Endometrium (tissue), 2 donors: ENCODE data around the gene TBC1D19.
"Not testable (repeated sequence)": the region's sequence is repeated elsewhere in the genome, so short reads cannot be mapped to it uniquely, and the experiment has no call there.

ENCODE experiments used
- FAIRE-seq: peaks from 2 replicates; lab custom pipeline; 2012; peaks lifted over from hg19 to GRCh38; lab: Jason Lieb, UNC
- donor health status: control.
- donor health status: control.

Gene TBC1D19

GRCh38 chr4:26596843-26597242 lies 13.0 kb downstream of the TBC1D19 start:
- no peak for FAIRE-seq

GRCh38 chr4:26601204-26601603 lies 17.3 kb downstream of the TBC1D19 start:
- FAIRE-seq: no peak

- FAIRE-seq: no peak
These were observed 23.9 kb downstream of the TBC1D19 start for GRCh38 chr4:26607776-26608175.

- no peak for FAIRE-seq
These were observed 25.5 kb downstream of the TBC1D19 start for GRCh38 chr4:26609391-26609790.

- no peak for FAIRE-seq
These were observed 26.0 kb downstream of the TBC1D19 start for GRCh38 chr4:26609868-26610267.

- no peak for FAIRE-seq
These were observed 27.5 kb downstream of the TBC1D19 start for GRCh38 chr4:26611372-26611771.

GRCh38 chr4:26611885-26612284 lies 28.0 kb downstream of the TBC1D19 start:
- FAIRE-seq: no peak

GRCh38 chr4:26613237-26613636 lies 29.4 kb downstream of the TBC1D19 start:
- no peak for FAIRE-seq

GRCh38 chr4:26613735-26614134 lies 29.9 kb downstream of the TBC1D19 start:
- FAIRE-seq: no peak

- FAIRE-seq: no peak
These were observed 35.9 kb downstream of the TBC1D19 start for GRCh38 chr4:26619784-26620183.

GRCh38 chr4:26621366-26621765 lies 37.5 kb downstream of the TBC1D19 start:
- no peak for FAIRE-seq

- FAIRE-seq: no peak
These were observed 39.0 kb downstream of the TBC1D19 start for GRCh38 chr4:26622913-26623312.

- not testable (repeated sequence) for FAIRE-seq
These were observed 42.8 kb downstream of the TBC1D19 start for GRCh38 chr4:26626658-26627057.

- no peak for FAIRE-seq
These were observed 49.0 kb downstream of the TBC1D19 start for GRCh38 chr4:26632916-26633315.

GRCh38 chr4:26634237-26634636 lies 50.4 kb downstream of the TBC1D19 start:
- FAIRE-seq: no peak

- FAIRE-seq: peak; percentile 53
These were observed 52.6 kb downstream of the TBC1D19 start for GRCh38 chr4:26636458-26636857.

GRCh38 chr4:26640639-26641038 lies 56.8 kb downstream of the TBC1D19 start:
- FAIRE-seq: not testable (repeated sequence)

- FAIRE-seq: no peak
These were observed 63.8 kb downstream of the TBC1D19 start for GRCh38 chr4:26647523-26648224.

GRCh38 chr4:26648260-26648659 lies 64.4 kb downstream of the TBC1D19 start:
- FAIRE-seq: no peak

GRCh38 chr4:26660261-26660660 lies 76.4 kb downstream of the TBC1D19 start:
- FAIRE-seq: no peak

GRCh38 chr4:26663888-26664287 lies 80.0 kb downstream of the TBC1D19 start:
- no peak for FAIRE-seq

GRCh38 chr4:26670903-26671537 lies 87.1 kb downstream of the TBC1D19 start:
- FAIRE-seq: no peak

- not testable (repeated sequence) for FAIRE-seq
These were observed 95.3 kb downstream of the TBC1D19 start for GRCh38 chr4:26679040-26679695.
